ENCODE results near the gene KRT80.
A peak's percentile ranks its signal among the peaks of the same experiment; 100 is the strongest.

Gene KRT80

DNA sequence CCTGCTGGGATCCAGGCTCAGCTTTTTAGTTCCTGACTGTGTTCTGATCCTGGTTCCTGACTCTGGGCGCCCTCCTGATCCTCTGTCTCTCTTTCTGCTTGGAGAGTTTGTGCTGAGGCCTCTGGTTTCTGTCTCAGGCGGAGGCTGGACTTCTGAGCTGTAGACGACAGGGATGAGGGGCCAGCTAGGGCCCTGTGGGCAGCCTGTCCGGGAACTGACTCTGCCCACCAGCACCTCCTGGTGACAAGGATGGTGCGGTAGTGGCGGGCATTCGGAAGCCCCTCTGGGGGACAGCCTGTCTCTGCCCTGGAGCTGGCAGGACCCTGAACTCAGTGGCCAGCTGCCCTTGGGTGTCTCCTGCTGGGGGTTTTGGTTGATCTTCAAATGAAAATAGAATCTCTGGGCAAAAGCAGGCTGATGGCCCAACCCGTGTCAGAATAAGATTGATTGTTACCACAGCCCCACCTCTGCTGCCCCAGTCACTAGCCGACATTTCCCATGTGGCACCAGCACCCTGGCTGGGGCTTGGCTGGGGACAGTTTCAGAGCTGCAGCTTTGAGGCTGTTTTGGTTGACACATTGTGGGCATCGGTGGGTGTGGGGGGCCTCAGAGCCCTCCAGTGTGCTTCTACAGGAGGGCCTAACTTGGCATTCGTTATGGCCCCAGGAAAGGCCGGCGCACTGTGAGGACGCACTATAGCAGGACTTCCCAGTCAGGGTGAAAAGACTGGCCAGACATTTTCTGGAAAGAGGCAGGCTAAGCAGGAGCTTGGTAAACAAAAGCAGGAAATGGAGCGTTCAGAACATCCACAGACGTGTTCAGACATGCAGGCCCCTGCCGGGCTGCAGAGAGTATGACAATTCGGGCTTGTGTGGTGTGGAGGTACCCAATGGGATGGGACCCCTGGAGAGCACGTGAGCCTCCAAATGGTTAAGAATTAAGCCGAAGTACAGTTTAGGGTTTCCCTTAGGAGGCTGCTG is 16.2 kb downstream of the KRT80 start:
- peak in 1 of 2 experiments; percentile 30 for DNase-seq

DNA sequence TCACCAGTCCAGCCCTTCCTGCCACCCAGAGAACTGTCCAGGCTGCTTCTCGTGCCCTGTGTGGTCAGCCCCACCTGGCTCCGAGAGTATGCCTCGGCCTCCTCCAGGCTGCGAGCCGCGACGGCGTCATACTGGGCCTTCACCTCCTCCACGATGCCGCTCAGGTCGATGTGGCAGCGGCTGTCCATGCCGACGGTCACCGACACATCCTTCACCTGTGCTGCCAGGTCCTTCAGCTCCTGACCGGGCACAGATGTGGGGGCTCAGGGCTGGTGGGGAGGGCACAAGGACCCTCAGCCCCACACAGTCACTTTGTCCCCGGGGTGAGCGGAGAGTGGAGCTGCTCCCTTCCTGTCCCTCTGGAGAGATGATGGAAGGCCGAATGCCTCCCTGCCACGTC is 18.3 kb downstream of the KRT80 start:
- no peak for DNase-seq

DNA sequence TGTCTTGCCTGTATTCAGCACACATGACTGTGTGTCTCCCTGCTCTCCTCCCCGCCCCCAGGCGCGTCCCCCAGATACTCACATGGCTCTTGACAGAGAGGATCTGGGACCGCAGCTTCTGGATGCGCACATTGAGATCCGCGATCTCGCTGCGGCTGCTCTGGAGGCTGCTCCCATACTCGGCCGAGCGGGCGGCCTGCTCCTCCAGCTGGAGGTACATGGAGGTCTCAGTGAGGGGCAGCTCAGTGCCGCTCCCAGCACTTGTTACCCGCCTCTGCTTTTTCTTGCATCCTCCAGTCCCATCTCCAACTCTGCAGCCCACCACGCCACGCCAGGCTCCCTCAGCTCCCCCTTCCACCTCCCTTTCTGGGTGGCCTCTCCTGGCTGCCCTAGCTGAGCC is 18.9 kb downstream of the KRT80 start:
- DNase-seq, result no peak

DNA sequence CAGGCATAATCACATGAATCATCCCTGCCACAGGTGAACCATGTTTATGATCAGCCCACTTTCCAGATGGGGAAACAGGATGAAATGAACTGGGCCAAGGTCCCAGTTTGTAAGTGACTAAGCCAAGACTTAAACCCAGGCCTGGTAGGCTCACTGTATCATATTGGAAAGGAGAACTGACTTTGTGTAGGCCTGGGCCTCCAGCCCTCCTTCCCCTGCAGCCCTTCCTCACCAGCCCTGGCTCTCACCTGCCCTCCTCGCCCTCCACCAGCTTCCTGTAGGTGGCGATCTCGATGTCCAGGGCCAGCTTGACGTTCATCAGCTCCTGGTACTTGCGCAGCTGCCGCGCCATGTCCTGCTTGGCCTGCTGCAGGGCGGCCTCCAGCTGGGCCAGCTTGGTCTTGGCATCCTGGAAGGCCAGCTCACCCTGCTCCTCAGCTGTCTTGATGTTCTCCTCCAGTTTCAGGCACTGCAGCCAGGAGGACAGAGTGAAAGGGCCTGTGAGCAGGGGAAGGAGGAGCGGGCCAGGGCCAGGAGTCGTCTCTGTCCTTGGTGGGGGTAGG is 19.8 kb downstream of the KRT80 start:
- no peak for DNase-seq

- no peak for DNase-seq
These were observed 21.0 kb downstream of the KRT80 start for GRCh38 chr12:52170827-52171226.

- no peak for DNase-seq
These were observed 21.9 kb downstream of the KRT80 start for GRCh38 chr12:52169886-52170285.

DNA sequence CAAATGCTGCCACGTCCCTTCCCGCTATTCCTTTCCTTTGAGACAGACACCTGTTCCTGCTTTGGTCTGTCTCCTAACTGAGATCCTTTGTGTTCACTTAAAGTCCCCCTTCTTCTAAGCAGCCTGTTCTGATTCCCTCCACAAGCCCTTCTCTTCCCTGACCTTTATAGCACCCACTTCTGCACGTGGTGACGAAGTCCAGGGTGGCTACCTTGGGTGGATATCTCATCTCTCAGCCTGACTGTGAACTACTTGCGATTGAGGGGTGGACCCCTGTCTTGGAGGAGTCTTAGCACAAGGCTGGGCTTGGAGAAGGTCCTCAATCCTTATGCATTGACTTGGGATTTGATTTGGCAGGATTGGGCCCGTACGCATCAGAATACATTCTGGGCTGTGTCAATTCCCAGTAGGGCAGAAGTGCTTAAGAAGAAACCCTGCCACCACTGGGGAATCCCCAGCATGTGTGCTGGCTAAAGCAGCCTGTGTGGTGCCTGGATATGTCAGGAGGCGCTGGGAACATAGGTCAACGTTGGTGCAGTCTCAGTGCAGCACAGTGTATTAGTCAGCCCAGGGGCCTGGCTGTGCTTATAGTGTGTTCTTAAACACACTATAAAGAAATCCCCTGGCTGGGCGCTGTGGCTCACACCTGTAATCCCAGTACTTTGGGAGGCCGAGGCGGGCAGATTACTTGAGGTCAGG is 23.6 kb downstream of the KRT80 start:
- no peak for DNase-seq

- no peak for DNase-seq
These were observed 24.3 kb downstream of the KRT80 start for GRCh38 chr12:52167526-52167925.

GRCh38 chr12:52166672-52167071 is 25.1 kb downstream of the KRT80 start:
- no peak for DNase-seq

GRCh38 chr12:52165096-52165855 is 26.5 kb downstream of the KRT80 start:
- no peak for DNase-seq

DNA sequence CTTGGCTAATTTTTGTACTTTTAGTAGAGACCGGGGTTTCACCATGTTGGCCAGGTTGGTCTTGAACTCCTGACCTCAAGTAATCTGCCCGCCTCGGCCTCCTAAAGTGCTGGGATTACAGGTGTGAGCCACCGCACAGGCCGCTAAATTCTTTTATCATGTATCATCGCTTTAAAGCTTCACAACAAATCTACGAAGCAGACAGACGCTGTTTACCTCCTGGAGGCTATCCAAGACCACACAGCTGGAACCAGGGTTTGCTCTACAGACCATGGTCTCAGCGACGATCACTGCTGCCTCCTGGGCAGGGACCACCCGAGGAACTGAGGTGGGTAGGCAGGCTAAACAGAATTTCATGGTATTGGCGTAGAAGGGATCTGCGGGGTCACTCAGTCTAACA is 27.2 kb downstream of the KRT80 start:
- DNase-seq, result no peak

DNA sequence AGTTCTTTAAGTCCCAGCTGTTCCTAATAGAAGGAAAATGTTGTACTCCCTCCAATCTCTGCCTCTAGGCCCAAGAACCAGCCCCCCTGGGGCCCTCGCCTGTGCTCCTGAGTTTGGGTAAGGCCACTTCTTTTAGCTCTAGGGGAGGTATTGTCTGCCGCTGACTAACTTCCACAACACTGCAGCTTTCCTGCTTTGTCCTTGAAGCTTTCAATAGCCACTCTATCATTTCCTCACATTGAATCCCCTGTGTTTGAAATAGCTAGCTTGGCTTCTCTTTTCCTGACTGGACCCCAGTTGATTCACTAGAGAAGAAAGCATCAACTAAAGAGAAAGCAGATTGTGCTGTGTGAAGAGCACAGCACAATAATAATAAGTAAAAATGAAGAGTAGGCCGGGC is 28.8 kb downstream of the KRT80 start:
- DNase-seq, result no peak

- DNase-seq, result no peak
These were observed 31.6 kb downstream of the KRT80 start for GRCh38 chr12:52160200-52160599.

DNA sequence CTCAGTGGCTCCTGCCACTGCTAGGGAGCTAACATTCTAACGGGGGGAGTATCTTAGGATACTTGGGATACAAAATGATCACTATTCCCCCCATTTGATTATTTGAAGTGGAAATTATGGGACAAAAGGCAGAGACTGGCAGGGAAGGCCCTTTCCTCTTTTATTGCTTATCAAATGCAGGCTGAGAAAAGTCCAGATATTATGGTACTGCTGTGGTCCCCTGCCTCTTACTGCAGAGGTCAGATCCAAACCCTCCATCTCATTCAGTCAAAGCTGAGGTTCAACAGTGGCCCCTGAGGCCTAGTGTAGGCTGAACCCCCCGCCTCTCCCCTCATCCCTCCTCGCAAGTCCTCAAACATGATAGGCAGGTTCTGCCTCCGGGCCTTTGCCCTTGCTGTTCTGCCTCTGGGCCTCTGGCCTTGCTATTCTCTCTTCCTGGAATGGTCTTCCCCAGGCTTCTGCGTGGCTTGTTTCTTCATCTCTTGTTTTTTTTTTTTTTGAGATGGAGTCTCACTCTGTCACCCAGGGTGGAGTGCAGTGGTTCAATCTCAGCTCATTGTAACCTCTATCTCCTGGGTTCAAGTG is 34.2 kb downstream of the KRT80 start:
- no peak for DNase-seq

DNA sequence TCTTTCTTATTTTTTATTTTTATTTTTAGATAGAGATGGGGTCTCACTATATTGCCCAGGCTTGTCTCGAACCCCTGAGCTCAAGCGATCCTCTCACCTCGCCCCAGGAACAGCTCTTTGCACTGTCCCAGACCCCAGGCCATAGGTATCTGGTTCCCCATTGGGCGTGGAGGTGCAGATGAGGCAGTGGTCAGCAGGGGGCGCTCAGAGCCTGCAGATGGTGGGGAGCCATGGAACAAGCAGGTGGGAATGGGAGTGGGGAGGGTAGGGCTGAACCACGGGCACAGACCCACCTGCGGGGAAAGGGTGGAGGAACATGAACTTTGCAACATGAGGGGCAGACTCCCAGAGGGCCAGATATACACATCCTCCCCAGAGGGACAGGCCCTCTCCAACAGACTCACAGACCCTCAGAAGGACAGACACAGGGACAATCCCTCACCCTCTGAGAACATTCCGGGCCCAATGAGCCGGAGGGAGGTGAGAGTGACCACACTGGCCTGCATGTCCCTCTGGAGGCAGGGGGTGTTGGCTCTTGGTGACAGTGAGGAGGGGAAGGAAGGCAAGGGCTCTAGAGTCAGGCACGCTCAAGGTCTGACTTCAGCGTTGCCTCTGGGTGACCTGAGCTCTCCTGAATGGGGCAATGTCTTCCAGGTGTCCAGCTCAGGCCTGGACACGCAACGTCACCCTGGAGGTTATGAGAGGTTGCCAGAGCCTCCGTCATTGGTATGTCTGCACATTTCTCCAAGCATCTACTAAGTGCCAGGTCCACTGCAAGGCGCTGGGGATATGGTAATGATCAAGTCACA is 34.9 kb downstream of the KRT80 start:
- peak in 1 of 2 experiments; percentile 58 for DNase-seq

DNA sequence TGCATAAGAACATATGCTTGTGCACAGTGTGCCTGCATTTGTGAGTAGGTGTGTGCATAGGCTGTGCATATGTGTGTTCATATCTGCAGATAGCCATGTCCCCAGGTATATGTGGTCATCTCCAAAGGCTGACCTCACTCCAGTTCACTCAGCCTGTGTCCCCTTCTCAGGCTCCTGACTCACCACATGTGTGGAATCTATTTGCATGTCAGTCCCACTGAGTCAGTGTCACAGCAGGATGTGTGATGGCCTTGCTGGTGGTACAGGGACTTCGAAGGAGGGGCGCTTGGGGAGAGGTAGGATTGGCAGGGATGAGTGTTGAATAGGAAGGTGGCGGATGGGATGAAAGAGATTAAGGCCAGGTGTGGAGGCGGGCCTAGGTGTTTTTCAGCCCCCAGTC is 35.5 kb downstream of the KRT80 start:
- peak in 1 of 2 experiments; percentile 32 for DNase-seq

DNA sequence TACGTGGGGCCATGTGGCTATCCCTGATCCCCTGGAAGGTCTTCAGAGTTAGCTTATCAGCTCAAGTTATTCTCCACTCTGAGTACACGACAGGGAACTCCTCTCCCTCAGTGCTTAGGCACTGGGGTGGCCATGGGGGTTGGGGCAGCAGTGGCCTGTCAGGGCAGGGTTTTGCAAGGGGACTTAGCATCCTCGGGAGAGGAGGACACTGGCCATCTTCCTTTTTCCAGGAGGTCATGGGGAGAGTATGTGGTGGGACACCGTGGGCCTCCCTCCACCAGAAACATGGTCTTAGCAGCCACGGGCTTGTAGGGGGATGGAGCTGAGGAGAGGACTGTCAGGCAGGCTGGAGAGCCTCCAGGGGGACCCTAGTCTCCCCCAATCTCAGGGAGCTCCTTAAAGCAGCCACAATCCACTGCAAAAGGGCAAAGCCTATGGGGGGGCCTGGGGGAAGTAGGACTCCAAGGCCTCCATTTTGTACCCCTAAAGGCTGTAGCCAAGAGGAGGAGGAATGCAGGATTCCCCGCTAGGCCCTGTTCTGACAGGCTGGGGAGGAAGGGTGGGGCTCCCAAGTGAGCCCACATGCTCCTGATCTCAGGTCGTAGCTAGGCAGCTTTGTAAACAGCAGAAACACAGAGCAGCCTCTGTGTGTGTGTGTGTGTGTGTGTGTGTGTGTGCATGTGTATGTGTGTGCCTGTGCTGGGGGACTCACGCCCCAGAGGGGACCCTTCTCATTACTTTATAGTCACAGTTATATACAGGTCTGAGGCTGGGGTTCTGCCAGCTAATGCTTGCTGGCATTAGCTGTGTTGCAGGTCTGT is 36.6 kb downstream of the KRT80 start:
- peak in 1 of 2 experiments; percentile 52 for DNase-seq

DNA sequence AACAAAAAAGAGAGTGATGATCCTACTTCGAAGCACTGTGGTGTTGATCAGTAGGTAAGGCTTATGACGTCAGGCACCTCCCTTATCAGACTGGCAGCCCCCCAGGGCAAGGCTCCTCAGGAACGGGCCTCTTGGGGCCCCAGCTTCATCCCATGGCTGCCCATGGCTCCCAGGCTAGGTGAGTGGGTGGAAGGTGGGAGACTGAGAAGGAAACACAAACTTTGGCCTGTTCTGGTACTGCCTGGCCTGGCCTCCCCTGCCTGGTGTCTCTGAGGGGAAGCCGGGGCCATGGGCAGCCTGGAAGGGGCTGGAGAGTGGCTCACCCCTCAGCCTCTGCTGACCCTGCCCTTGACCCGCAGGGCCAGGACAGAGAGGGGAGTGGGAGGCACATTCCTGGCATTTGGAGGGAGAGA is 38.9 kb downstream of the KRT80 start:
- no peak for DNase-seq

GRCh38 chr12:52151837-52152783 is 39.7 kb downstream of the KRT80 start:
- no peak for DNase-seq

Data from SW 1271 (cell line).